ENCODE data around the gene GAB2.
"Not testable (repeated sequence)": the region's sequence is repeated elsewhere in the genome, so short reads cannot be mapped to it uniquely, and the experiment has no call there.

Gene GAB2

GRCh38 chr11:78281511-78281910 lies 136.1 kb downstream of the GAB2 start:
- no peak for DNase-seq (ENCODE audit: low read depth in 2 of 2)

GRCh38 chr11:78277314-78277994 lies 140.2 kb downstream of the GAB2 start:
- no peak for DNase-seq (ENCODE audit: low read depth in 2 of 2)

GRCh38 chr11:78276311-78276710 lies 141.3 kb downstream of the GAB2 start:
- no peak for DNase-seq (ENCODE audit: low read depth in 2 of 2)

GRCh38 chr11:78274739-78275138 lies 142.9 kb downstream of the GAB2 start:
- no peak for DNase-seq (ENCODE audit: low read depth in 2 of 2)

- DNase-seq (ENCODE audit: low read depth in 2 of 2): not testable (repeated sequence)
Observed at GRCh38 chr11:78272625-78273269, 144.9 kb downstream of the GAB2 start.

GRCh38 chr11:78271801-78272200 lies 145.8 kb downstream of the GAB2 start:
- not testable (repeated sequence) for DNase-seq (ENCODE audit: low read depth in 2 of 2)

GRCh38 chr11:78270971-78271370 lies 146.6 kb downstream of the GAB2 start:
- no peak for DNase-seq (ENCODE audit: low read depth in 2 of 2)

GRCh38 chr11:78269806-78270205 lies 147.8 kb downstream of the GAB2 start:
- no peak for DNase-seq (ENCODE audit: low read depth in 2 of 2)

GRCh38 chr11:78268591-78269410 lies 148.8 kb downstream of the GAB2 start:
- DNase-seq (ENCODE audit: low read depth in 2 of 2): no peak

- DNase-seq (ENCODE audit: low read depth in 2 of 2): no peak
Observed at GRCh38 chr11:78266451-78266850, 151.2 kb downstream of the GAB2 start.

- DNase-seq (ENCODE audit: low read depth in 2 of 2): no peak
Observed at GRCh38 chr11:78265326-78265725, 152.3 kb downstream of the GAB2 start.

GRCh38 chr11:78262691-78263090 lies 154.9 kb downstream of the GAB2 start:
- DNase-seq (ENCODE audit: low read depth in 2 of 2): no peak

- DNase-seq (ENCODE audit: low read depth in 2 of 2): no peak
Observed at GRCh38 chr11:78262238-78262637, 155.4 kb downstream of the GAB2 start.

GRCh38 chr11:78261828-78262227 lies 155.8 kb downstream of the GAB2 start:
- DNase-seq (ENCODE audit: low read depth in 2 of 2): no peak

- DNase-seq (ENCODE audit: low read depth in 2 of 2): no peak
Observed at GRCh38 chr11:78261367-78261766, 156.3 kb downstream of the GAB2 start.

GRCh38 chr11:78259777-78260487 lies 157.7 kb downstream of the GAB2 start:
- no peak for DNase-seq (ENCODE audit: low read depth in 2 of 2)

- no peak for DNase-seq (ENCODE audit: low read depth in 2 of 2)
Observed at GRCh38 chr11:78257654-78258053, 160.0 kb downstream of the GAB2 start.

GRCh38 chr11:78256962-78257361 lies 160.7 kb downstream of the GAB2 start:
- peak; percentile 45 to 56 for DNase-seq (ENCODE audit: low read depth in 2 of 2)

GRCh38 chr11:78255919-78256318 lies 161.7 kb downstream of the GAB2 start:
- DNase-seq (ENCODE audit: low read depth in 2 of 2): no peak

GRCh38 chr11:78254268-78254667 lies 163.4 kb downstream of the GAB2 start:
- DNase-seq (ENCODE audit: low read depth in 2 of 2): no peak

- no peak for DNase-seq (ENCODE audit: low read depth in 2 of 2)
Observed at GRCh38 chr11:78253797-78254196, 163.8 kb downstream of the GAB2 start.
